Fibroblast of lung (primary cell): ENCODE measurements around the gene ZNF229. TPM values are rescaled to one million over a fixed set of nuclear protein-coding genes. Genes with fewer than 3 reads are reported as not detected.
A peak's percentile ranks its signal among the peaks of the same experiment; 100 is the strongest.
"Not testable (repeated sequence)": the region's sequence is repeated elsewhere in the genome, so short reads cannot be mapped to it uniquely, and the experiment has no call there.

Experiments
- DNase-seq, 2 donors: peaks; one replicate each; pipeline versions ENCODE4 v3.0.0 to v3.0.0-alpha.2; 2010; ENCODE audit warnings: low read depth in 2 of 2
- H2AFZ ChIP-seq: 2 replicates; pipeline ENCODE4 v1.5.1; 2012; ENCODE audit warnings: low read length, control low read depth, inconsistent platforms
- H3K27ac ChIP-seq: 2 replicates; pipeline ENCODE4 v1.5.1; 2011; ENCODE audit warnings: low read length, control low read depth; ENCODE audit not compliant: insufficient read depth
- H3K27me3 ChIP-seq: 2 replicates; pipeline ENCODE4 v1.5.1; 2011; ENCODE audit warnings: mild to moderate bottlenecking, low read length; ENCODE audit not compliant: control insufficient read depth, insufficient read depth
- H3K36me3 ChIP-seq: 2 replicates; pipeline ENCODE4 v1.5.1; 2011; ENCODE audit warnings: low read length; ENCODE audit not compliant: control insufficient read depth, insufficient read depth
- H3K4me1 ChIP-seq: 2 replicates; pipeline ENCODE4 v1.5.1; 2011; ENCODE audit warnings: low read length; ENCODE audit not compliant: control insufficient read depth, insufficient read depth; ENCODE audit errors: extremely low read depth
- H3K4me2 ChIP-seq: 2 replicates; pipeline ENCODE4 v1.5.1; 2011; ENCODE audit warnings: low read length, control low read depth; ENCODE audit not compliant: insufficient read depth; ENCODE audit errors: extremely low read depth
- H3K4me3 ChIP-seq, 4 experiments: fragments of 200-600 bp in 1 of 4; sonication (generic) in 1 of 4; replicated peaks in 1 of 4; 2 replicates each; pipeline ENCODE4 v1.5.1; 2011 to 2016; ENCODE audit warnings: low read length in 4 of 4, low read depth in 3 of 4, mild to moderate bottlenecking in 3 of 4, control low read depth in 2 of 4, inconsistent platforms in 1 of 4, mixed read lengths in 1 of 4; ENCODE audit not compliant: insufficient read depth in 1 of 4; ENCODE audit errors: control extremely low read depth in 1 of 4
- H3K79me2 ChIP-seq: 2 replicates; pipeline ENCODE4 v1.5.1; 2012; ENCODE audit warnings: mild to moderate bottlenecking, low read length, inconsistent platforms; ENCODE audit not compliant: control insufficient read depth, insufficient read depth
- H3K9ac ChIP-seq: 2 replicates; pipeline ENCODE4 v1.5.1; 2011; ENCODE audit warnings: mild to moderate bottlenecking, low read length, control low read depth; ENCODE audit not compliant: insufficient read depth
- H3K9me3 ChIP-seq: 2 replicates; pipeline ENCODE4 v1.5.1; 2012; ENCODE audit warnings: low read depth, low read length; ENCODE audit not compliant: control insufficient read depth, insufficient read depth
- H4K20me1 ChIP-seq: 2 replicates; pipeline ENCODE4 v1.5.1; 2011; ENCODE audit warnings: low read length; ENCODE audit not compliant: control insufficient read depth, insufficient read depth; ENCODE audit errors: extremely low read depth
- EZH2 ChIP-seq: IDR thresholded peaks from 2 replicates; pipeline ENCODE4 v1.5.1; 2012; ENCODE audit warnings: low read length, control low read depth, mild to moderate bottlenecking; ENCODE audit errors: missing control alignments
- polyA minus RNA-seq: library from RNA; depleted of rRNA, polyadenylated mRNA; stranded (reverse); fragments of >200 nt; gene quantifications from 2 replicates; pipeline ENCODE4 v1.2.3, GENCODE V29; 2011; ENCODE audit warnings: low replicate concordance
- polyA plus RNA-seq, 2 donors: library from polyadenylated mRNA; depleted of rRNA in 1 of 2; stranded (reverse) in 1 of 2; unstranded in 1 of 2; fragments of >200 nt; gene quantifications; 2 replicates each; pipeline ENCODE4 v1.2.1, GENCODE V29; 2011 to 2012; ENCODE audit warnings: missing spikeins in 1 of 2
- total RNA-seq: library from RNA; depleted of rRNA; stranded (reverse); fragments of >200 nt; gene quantifications from 2 replicates; pipeline ENCODE4 v1.2.1, GENCODE V29; 2014
- TF ChIP-seq, protein P1 (sequence below), 2 donors: IDR thresholded peaks in 1 of 2; conservative IDR thresholded peaks in 1 of 2; 1 replicate in 1 of 2; 2 replicates in 1 of 2; pipeline ENCODE4 v1.5.1; 2011 to 2012; ENCODE audit warnings: low read length in 2 of 2, control low read depth in 1 of 2, inconsistent platforms in 1 of 2, low read depth in 1 of 2, mild to moderate bottlenecking in 1 of 2

Gene ZNF229
- total RNA-seq = 24.4 and 25.2 TPM in 2 replicates
- polyA plus RNA-seq = 5.7 and 5.8 TPM in 2 replicates
- polyA plus RNA-seq (2012) = 4.7 and 6.7 TPM in 2 replicates
- 2.6 and 3.1 TPM in 2 replicates for polyA minus RNA-seq

DNA sequence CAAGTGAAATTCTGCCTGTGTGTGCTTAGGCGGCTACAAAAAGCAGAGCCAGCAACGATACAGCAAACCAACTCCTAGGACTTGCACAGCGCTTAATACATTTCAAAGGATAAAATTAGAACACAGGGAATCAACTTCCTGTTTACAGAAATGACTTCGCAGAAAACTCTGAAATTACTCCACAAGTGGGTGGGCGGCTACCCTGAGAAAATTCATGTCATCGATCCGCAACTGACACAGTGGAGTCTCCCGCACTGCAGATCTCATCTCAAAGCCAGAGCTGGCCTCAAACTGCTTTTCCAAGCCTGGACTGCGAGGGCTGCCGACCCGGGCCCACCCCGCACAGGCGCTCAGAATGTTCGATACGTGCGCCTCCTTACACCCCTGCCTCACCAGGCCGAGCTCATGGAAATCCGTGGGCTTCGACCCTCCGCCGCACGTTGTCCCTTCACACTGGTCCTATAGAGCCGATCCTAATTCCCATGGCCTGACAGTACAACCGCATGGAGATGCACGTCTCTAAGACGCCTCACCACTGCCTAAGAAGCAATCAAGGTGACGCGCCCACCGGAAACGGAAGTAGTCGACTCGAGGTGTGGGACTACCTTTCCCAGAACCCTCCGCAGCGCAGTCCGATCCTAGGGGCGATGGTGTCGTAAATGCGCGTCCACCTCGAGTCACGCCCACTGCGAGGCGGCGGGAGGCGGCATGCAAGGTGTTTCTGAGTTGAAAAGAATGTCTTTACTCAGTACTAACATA, at the start of gene ZNF229:
Gene ZNF229, minus strand, starts transcription at position 557 of the 759 bp plus-strand sequence. CDS start 5,625 bp downstream, outside the sequence.
- TF ChIP-seq, protein P1, sequence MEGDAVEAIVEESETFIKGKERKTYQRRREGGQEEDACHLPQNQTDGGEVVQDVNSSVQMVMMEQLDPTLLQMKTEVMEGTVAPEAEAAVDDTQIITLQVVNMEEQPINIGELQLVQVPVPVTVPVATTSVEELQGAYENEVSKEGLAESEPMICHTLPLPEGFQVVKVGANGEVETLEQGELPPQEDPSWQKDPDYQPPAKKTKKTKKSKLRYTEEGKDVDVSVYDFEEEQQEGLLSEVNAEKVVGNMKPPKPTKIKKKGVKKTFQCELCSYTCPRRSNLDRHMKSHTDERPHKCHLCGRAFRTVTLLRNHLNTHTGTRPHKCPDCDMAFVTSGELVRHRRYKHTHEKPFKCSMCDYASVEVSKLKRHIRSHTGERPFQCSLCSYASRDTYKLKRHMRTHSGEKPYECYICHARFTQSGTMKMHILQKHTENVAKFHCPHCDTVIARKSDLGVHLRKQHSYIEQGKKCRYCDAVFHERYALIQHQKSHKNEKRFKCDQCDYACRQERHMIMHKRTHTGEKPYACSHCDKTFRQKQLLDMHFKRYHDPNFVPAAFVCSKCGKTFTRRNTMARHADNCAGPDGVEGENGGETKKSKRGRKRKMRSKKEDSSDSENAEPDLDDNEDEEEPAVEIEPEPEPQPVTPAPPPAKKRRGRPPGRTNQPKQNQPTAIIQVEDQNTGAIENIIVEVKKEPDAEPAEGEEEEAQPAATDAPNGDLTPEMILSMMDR (conservative IDR thresholded peaks at IDR 0.05 in 1 of 2, IDR thresholded peaks at IDR 0.05 in 1 of 2; ENCODE audit: low read depth in 1 of 2, low read length in 2 of 2) = no peak
- TF ChIP-seq EZH2 = no peak
- H3K4me1 ChIP-seq = no peaks in the 10 kb centered on the region
- DNase-seq = peak; percentile 95 to 98
- no peaks in the 10 kb centered on the region for H3K9me3 ChIP-seq
- peaks cover 2% of the 10 kb centered on the region for H3K36me3 ChIP-seq
- H3K4me3 ChIP-seq = peak within 1 kb of the TSS; percentile 66 to 93 (median 80)
- H3K27me3 ChIP-seq = no peaks in the 10 kb centered on the region
- peak within 1 kb of the TSS; percentile 67 for H3K9ac ChIP-seq
- H3K27ac ChIP-seq = peak within 1 kb of the TSS; percentile 86
- H3K4me2 ChIP-seq = peak within 1 kb of the TSS; percentile 91
- no peaks in the 10 kb centered on the region for H3K79me2 ChIP-seq
- no peaks in the 10 kb centered on the region for H4K20me1 ChIP-seq
- peak within 1 kb of the TSS; percentile 89 for H2AFZ ChIP-seq

DNA sequence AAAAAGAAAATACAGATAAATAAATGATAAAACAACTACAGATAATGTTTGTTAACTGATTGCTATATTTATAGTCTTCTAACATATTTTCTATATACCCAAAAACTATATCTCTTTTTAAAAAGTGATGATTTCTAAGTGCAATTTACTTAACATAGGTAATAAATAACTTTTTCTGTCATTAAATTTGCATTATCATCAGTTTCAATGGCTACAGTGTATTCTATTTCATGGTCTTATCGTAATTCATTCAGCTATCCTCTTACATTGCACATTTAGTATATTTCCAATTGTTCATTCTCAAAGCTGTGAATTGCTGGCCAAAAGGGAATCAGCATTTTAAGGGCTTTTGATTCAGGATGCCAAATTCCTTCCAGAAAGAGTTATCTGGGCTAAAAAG, 48.4 kb upstream of the ZNF229 start:
- Histone ChIP-seq H3K9me3 (peaks cover 2% of the 10 kb centered on the region), H3K36me3 (peaks cover 9% of the 10 kb centered on the region), H3K27ac (no peak overlapping the region), H2AFZ (no peak overlapping the region), H3K79me2 (peaks cover 32% of the 10 kb centered on the region), H3K4me1 (peaks cover 3% of the 10 kb centered on the region), H3K27me3 (no peaks in the 10 kb centered on the region), H3K4me3 (no peak overlapping the region), H3K4me2 (no peak overlapping the region), H4K20me1 (no peaks in the 10 kb centered on the region), H3K9ac (no peak overlapping the region)
- no peak for DNase-seq
- TF ChIP-seq, protein P1 (conservative IDR thresholded peaks at IDR 0.05 in 1 of 2, IDR thresholded peaks at IDR 0.05 in 1 of 2; ENCODE audit: low read depth in 1 of 2, low read length in 2 of 2) = no peak
- no peak for TF ChIP-seq EZH2

DNA sequence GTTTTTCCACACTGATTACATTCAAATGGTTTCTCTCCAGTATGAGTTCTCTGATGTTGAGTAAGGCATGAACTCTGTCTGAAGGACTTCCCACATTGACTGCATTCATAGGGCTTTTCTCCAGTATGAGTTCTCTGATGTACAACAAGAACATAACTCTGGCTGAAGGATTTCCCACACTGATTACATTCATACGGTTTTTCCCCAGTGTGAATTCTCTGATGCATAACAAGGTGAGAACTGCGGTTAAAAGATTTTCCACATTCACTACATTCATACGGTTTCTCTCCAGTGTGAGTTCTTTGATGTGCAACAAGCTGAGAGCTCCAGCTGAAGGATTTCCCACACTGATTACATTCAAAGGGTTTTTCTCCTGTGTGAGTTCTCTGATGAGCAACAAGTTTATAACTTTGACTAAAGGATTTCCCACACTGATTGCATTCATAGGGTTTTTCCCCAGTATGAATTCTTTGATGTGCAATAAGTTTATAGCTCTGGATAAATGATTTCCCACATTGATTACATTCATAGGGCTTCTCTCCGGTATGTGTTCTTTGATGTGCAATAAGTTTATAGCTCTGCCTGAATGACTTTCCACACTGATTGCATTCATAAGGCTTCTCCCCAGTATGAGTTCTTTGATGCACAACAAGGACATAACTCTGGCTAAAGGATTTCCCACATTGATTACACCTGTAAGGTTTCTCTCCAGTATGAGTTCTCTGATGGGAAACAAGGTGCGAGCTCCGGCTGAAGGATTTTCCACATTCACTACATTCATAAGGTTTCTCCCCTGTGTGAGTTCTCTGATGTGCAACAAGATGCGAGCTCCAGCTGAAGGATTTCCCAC, 28.5 kb upstream of the ZNF229 start:
- H3K9me3 ChIP-seq = peaks cover 8% of the 10 kb centered on the region
- no peak overlapping the region for H3K4me2 ChIP-seq
- peaks cover 2% of the 10 kb centered on the region for H3K36me3 ChIP-seq
- H3K27me3 ChIP-seq = no peaks in the 10 kb centered on the region
- TF ChIP-seq, protein P1 (conservative IDR thresholded peaks at IDR 0.05 in 1 of 2, IDR thresholded peaks at IDR 0.05 in 1 of 2; ENCODE audit: low read depth in 1 of 2, low read length in 2 of 2) = no peak
- TF ChIP-seq EZH2 = no peak
- no peak overlapping the region for H3K9ac ChIP-seq
- peak; percentile 27 to 42 for DNase-seq
- H3K27ac ChIP-seq = no peak overlapping the region
- H3K4me1 ChIP-seq = no peaks in the 10 kb centered on the region
- no peak overlapping the region for H3K4me3 ChIP-seq
- H3K79me2 ChIP-seq = no peaks in the 10 kb centered on the region
- H4K20me1 ChIP-seq = no peaks in the 10 kb centered on the region
- no peak overlapping the region for H2AFZ ChIP-seq

DNA sequence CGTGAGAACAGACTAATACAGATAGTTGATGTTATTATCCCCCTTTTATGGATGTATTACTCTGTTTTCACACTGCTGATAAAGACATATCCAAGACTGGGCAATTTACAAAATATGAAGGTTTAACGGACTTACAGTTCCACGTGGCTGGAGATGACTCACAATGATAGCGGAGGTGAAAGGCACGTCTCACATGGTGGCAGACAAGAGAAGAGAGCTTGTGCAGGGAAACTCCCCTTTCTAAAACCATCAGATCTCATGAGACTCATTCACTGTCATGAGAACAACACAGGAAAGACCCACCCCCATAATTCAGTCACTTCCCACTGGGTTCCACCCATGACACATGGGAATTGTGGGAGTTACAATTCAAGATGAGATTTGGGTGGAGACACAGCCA, 20.5 kb upstream of the ZNF229 start:
- not testable (repeated sequence) for H3K27ac ChIP-seq, H4K20me1 ChIP-seq, H3K4me2 ChIP-seq, H3K9ac ChIP-seq, H3K9me3 ChIP-seq, H3K27me3 ChIP-seq, H2AFZ ChIP-seq, DNase-seq, H3K4me3 ChIP-seq, H3K4me1 ChIP-seq, H3K79me2 ChIP-seq, H3K36me3 ChIP-seq
